Measurements from ENCODE around the gene C3orf20.

C3orf20 gene

GRCh38 chr3:14699643-14700042 lies 24.7 kb downstream of the C3orf20 start:
- H3K27ac ChIP-seq (ENCODE audit: low read length), result no peak overlapping the region
- no peaks in the 10 kb centered on the region for H3K9me3 ChIP-seq (ENCODE audit: control insufficient read depth in 2 of 2, low read length in 2 of 2)
- H3K36me3 ChIP-seq (ENCODE audit: control insufficient read depth in 2 of 2, insufficient read depth in 2 of 2, low read length in 2 of 2), result no peaks in the 10 kb centered on the region
- H3K9ac ChIP-seq (ENCODE audit: low read length in 2 of 2), result no peak overlapping the region
- H3K4me3 ChIP-seq (ENCODE audit: low read length in 2 of 2), result no peak overlapping the region
- H3K27me3 ChIP-seq (ENCODE audit: control insufficient read depth in 1 of 2, insufficient read depth in 2 of 2, low read length in 2 of 2), result no peaks in the 10 kb centered on the region
- H3K4me1 ChIP-seq (ENCODE audit: control insufficient read depth, insufficient read depth, low read length), result no peaks in the 10 kb centered on the region

GRCh38 chr3:14700891-14701290 lies 25.9 kb downstream of the C3orf20 start:
- H3K9ac ChIP-seq (ENCODE audit: low read length in 2 of 2), result no peak overlapping the region
- no peaks in the 10 kb centered on the region for H3K36me3 ChIP-seq (ENCODE audit: control insufficient read depth in 2 of 2, insufficient read depth in 2 of 2, low read length in 2 of 2)
- no peak overlapping the region for H3K27ac ChIP-seq (ENCODE audit: low read length)

GRCh38 chr3:14701676-14702075 lies 26.7 kb downstream of the C3orf20 start:
- H3K4me1 ChIP-seq (ENCODE audit: control insufficient read depth, insufficient read depth, low read length), result no peaks in the 10 kb centered on the region
- H3K27ac ChIP-seq (ENCODE audit: low read length), result no peak overlapping the region
- no peaks in the 10 kb centered on the region for H3K9me3 ChIP-seq (ENCODE audit: control insufficient read depth in 2 of 2, low read length in 2 of 2)
- H3K27me3 ChIP-seq (ENCODE audit: control insufficient read depth in 1 of 2, insufficient read depth in 2 of 2, low read length in 2 of 2), result no peaks in the 10 kb centered on the region
- no peak overlapping the region for H3K9ac ChIP-seq (ENCODE audit: low read length in 2 of 2)
- no peak overlapping the region for H3K4me3 ChIP-seq (ENCODE audit: low read length in 2 of 2)
- no peaks in the 10 kb centered on the region for H3K36me3 ChIP-seq (ENCODE audit: control insufficient read depth in 2 of 2, insufficient read depth in 2 of 2, low read length in 2 of 2)

More at GRCh38 chr3:14700891-14701290, 25.9 kb downstream of the C3orf20 start:
- no peaks in the 10 kb centered on the region for H3K9me3 ChIP-seq (ENCODE audit: control insufficient read depth in 2 of 2, low read length in 2 of 2)
- no peaks in the 10 kb centered on the region for H3K27me3 ChIP-seq (ENCODE audit: control insufficient read depth in 1 of 2, insufficient read depth in 2 of 2, low read length in 2 of 2)
- no peaks in the 10 kb centered on the region for H3K4me1 ChIP-seq (ENCODE audit: control insufficient read depth, insufficient read depth, low read length)
- no peak overlapping the region for H3K4me3 ChIP-seq (ENCODE audit: low read length in 2 of 2)

GRCh38 chr3:14703128-14703750 lies 28.3 kb downstream of the C3orf20 start:
- no peaks in the 10 kb centered on the region for H3K27me3 ChIP-seq (ENCODE audit: control insufficient read depth in 1 of 2, insufficient read depth in 2 of 2, low read length in 2 of 2)
- H3K36me3 ChIP-seq (ENCODE audit: control insufficient read depth in 2 of 2, insufficient read depth in 2 of 2, low read length in 2 of 2), result no peaks in the 10 kb centered on the region
- no peak overlapping the region for H3K27ac ChIP-seq (ENCODE audit: low read length)
- H3K4me1 ChIP-seq (ENCODE audit: control insufficient read depth, insufficient read depth, low read length), result no peaks in the 10 kb centered on the region
- H3K9ac ChIP-seq (ENCODE audit: low read length in 2 of 2), result no peak overlapping the region
- no peak overlapping the region for H3K4me3 ChIP-seq (ENCODE audit: low read length in 2 of 2)
- no peaks in the 10 kb centered on the region for H3K9me3 ChIP-seq (ENCODE audit: control insufficient read depth in 2 of 2, low read length in 2 of 2)

GRCh38 chr3:14703791-14704190 lies 28.9 kb downstream of the C3orf20 start:
- H3K36me3 ChIP-seq (ENCODE audit: control insufficient read depth in 2 of 2, insufficient read depth in 2 of 2, low read length in 2 of 2), result no peaks in the 10 kb centered on the region
- no peak overlapping the region for H3K27ac ChIP-seq (ENCODE audit: low read length)
- H3K27me3 ChIP-seq (ENCODE audit: control insufficient read depth in 1 of 2, insufficient read depth in 2 of 2, low read length in 2 of 2), result no peaks in the 10 kb centered on the region
- no peak overlapping the region for H3K4me3 ChIP-seq (ENCODE audit: low read length in 2 of 2)
- no peaks in the 10 kb centered on the region for H3K9me3 ChIP-seq (ENCODE audit: control insufficient read depth in 2 of 2, low read length in 2 of 2)
- no peaks in the 10 kb centered on the region for H3K4me1 ChIP-seq (ENCODE audit: control insufficient read depth, insufficient read depth, low read length)
- H3K9ac ChIP-seq (ENCODE audit: low read length in 2 of 2), result no peak overlapping the region

- H3K4me1 ChIP-seq (ENCODE audit: control insufficient read depth, insufficient read depth, low read length), result no peaks in the 10 kb centered on the region
- H3K9ac ChIP-seq (ENCODE audit: low read length in 2 of 2), result no peak overlapping the region
- no peak overlapping the region for H3K27ac ChIP-seq (ENCODE audit: low read length)
- H3K9me3 ChIP-seq (ENCODE audit: control insufficient read depth in 2 of 2, low read length in 2 of 2), result no peaks in the 10 kb centered on the region
- no peaks in the 10 kb centered on the region for H3K36me3 ChIP-seq (ENCODE audit: control insufficient read depth in 2 of 2, insufficient read depth in 2 of 2, low read length in 2 of 2)
- no peaks in the 10 kb centered on the region for H3K27me3 ChIP-seq (ENCODE audit: control insufficient read depth in 1 of 2, insufficient read depth in 2 of 2, low read length in 2 of 2)
- no peak overlapping the region for H3K4me3 ChIP-seq (ENCODE audit: low read length in 2 of 2)
These were observed 31.2 kb downstream of the C3orf20 start for GRCh38 chr3:14706096-14706495.

- H3K27ac ChIP-seq (ENCODE audit: low read length), result no peak overlapping the region
- H3K9me3 ChIP-seq (ENCODE audit: control insufficient read depth in 2 of 2, low read length in 2 of 2), result peaks cover 5 to 11% of the 10 kb centered on the region in 2 donors
- no peaks in the 10 kb centered on the region for H3K36me3 ChIP-seq (ENCODE audit: control insufficient read depth in 2 of 2, insufficient read depth in 2 of 2, low read length in 2 of 2)
- no peaks in the 10 kb centered on the region for H3K4me1 ChIP-seq (ENCODE audit: control insufficient read depth, insufficient read depth, low read length)
- H3K27me3 ChIP-seq (ENCODE audit: control insufficient read depth in 1 of 2, insufficient read depth in 2 of 2, low read length in 2 of 2), result no peaks in the 10 kb centered on the region
- no peak overlapping the region for H3K9ac ChIP-seq (ENCODE audit: low read length in 2 of 2)
- no peak overlapping the region for H3K4me3 ChIP-seq (ENCODE audit: low read length in 2 of 2)
These were observed 41.6 kb downstream of the C3orf20 start for GRCh38 chr3:14716591-14716990.

GRCh38 chr3:14717307-14717706 lies 42.4 kb downstream of the C3orf20 start:
- Histone ChIP-seq H3K36me3 (ENCODE audit: control insufficient read depth in 2 of 2, insufficient read depth in 2 of 2, low read length in 2 of 2) (no peaks in the 10 kb centered on the region), H3K4me3 (ENCODE audit: low read length in 2 of 2) (no peak overlapping the region), H3K27ac (ENCODE audit: low read length) (no peak overlapping the region), H3K4me1 (ENCODE audit: control insufficient read depth, insufficient read depth, low read length) (no peaks in the 10 kb centered on the region), H3K27me3 (ENCODE audit: control insufficient read depth in 1 of 2, insufficient read depth in 2 of 2, low read length in 2 of 2) (no peaks in the 10 kb centered on the region), H3K9ac (ENCODE audit: low read length in 2 of 2) (no peak overlapping the region), H3K9me3 (ENCODE audit: control insufficient read depth in 2 of 2, low read length in 2 of 2) (peaks cover under 1 to 11% of the 10 kb centered on the region in 2 donors)

GRCh38 chr3:14718539-14718938 lies 43.6 kb downstream of the C3orf20 start:
- H3K4me3 ChIP-seq (ENCODE audit: low read length in 2 of 2), result no peak overlapping the region
- H3K9ac ChIP-seq (ENCODE audit: low read length in 2 of 2), result no peak overlapping the region
- no peaks in the 10 kb centered on the region for H3K36me3 ChIP-seq (ENCODE audit: control insufficient read depth in 2 of 2, insufficient read depth in 2 of 2, low read length in 2 of 2)
- H3K27ac ChIP-seq (ENCODE audit: low read length), result no peak overlapping the region
- H3K4me1 ChIP-seq (ENCODE audit: control insufficient read depth, insufficient read depth, low read length), result no peaks in the 10 kb centered on the region
- peaks cover 0 to 4% of the 10 kb centered on the region in 2 donors for H3K9me3 ChIP-seq (ENCODE audit: control insufficient read depth in 2 of 2, low read length in 2 of 2)
- no peaks in the 10 kb centered on the region for H3K27me3 ChIP-seq (ENCODE audit: control insufficient read depth in 1 of 2, insufficient read depth in 2 of 2, low read length in 2 of 2)

- no peaks in the 10 kb centered on the region for H3K4me1 ChIP-seq (ENCODE audit: control insufficient read depth, insufficient read depth, low read length)
These were observed 44.1 kb downstream of the C3orf20 start for GRCh38 chr3:14719006-14719405.

GRCh38 chr3:14721126-14721864 lies 46.4 kb downstream of the C3orf20 start:
- H3K4me3 ChIP-seq (ENCODE audit: low read length in 2 of 2), result no peak overlapping the region
- H3K27ac ChIP-seq (ENCODE audit: low read length), result no peak overlapping the region
- H3K36me3 ChIP-seq (ENCODE audit: control insufficient read depth in 2 of 2, insufficient read depth in 2 of 2, low read length in 2 of 2), result no peaks in the 10 kb centered on the region
- H3K4me1 ChIP-seq (ENCODE audit: control insufficient read depth, insufficient read depth, low read length), result peaks cover 12% of the 10 kb centered on the region
- no peak overlapping the region for H3K9ac ChIP-seq (ENCODE audit: low read length in 2 of 2)
- H3K9me3 ChIP-seq (ENCODE audit: control insufficient read depth in 2 of 2, low read length in 2 of 2), result no peaks in the 10 kb centered on the region
- no peaks in the 10 kb centered on the region for H3K27me3 ChIP-seq (ENCODE audit: control insufficient read depth in 1 of 2, insufficient read depth in 2 of 2, low read length in 2 of 2)

More at GRCh38 chr3:14719006-14719405, 44.1 kb downstream of the C3orf20 start:
- no peaks in the 10 kb centered on the region for H3K36me3 ChIP-seq (ENCODE audit: control insufficient read depth in 2 of 2, insufficient read depth in 2 of 2, low read length in 2 of 2)
- H3K4me3 ChIP-seq (ENCODE audit: low read length in 2 of 2), result no peak overlapping the region
- peaks cover 0 to under 1% of the 10 kb centered on the region in 2 donors for H3K9me3 ChIP-seq (ENCODE audit: control insufficient read depth in 2 of 2, low read length in 2 of 2)
- H3K27ac ChIP-seq (ENCODE audit: low read length), result no peak overlapping the region
- no peaks in the 10 kb centered on the region for H3K27me3 ChIP-seq (ENCODE audit: control insufficient read depth in 1 of 2, insufficient read depth in 2 of 2, low read length in 2 of 2)
- H3K9ac ChIP-seq (ENCODE audit: low read length in 2 of 2), result no peak overlapping the region
